Heart right ventricle (tissue), 16 donors: ENCODE results near the gene CCL27. TPM values are rescaled to one million over a fixed set of nuclear protein-coding genes. Genes with fewer than 3 reads are reported as not detected.

Experiments
- ATAC-seq, 8 donors: fragments of 200-7000 bp; cut with Tn5 transposase; one replicate each; pipeline ENCODE4 v1.9.1; 2020; ENCODE audit warnings: mild to moderate bottlenecking in 8 of 8, moderate library complexity in 8 of 8, moderate number of reproducible peaks in 1 of 8
- DNase-seq, 2 donors: peaks; one replicate each; pipeline ENCODE4 v3.0.0-alpha.2; 2020
- H3K27ac ChIP-seq, 10 donors: fragments of 200-600 bp; sonication (generic) in 2 of 10; one replicate each; pipeline versions ENCODE4 v1.5.0 to v1.8.0; 2020 to 2022; ENCODE audit warnings: mild to moderate bottlenecking in 3 of 10
- H3K27me3 ChIP-seq, 7 donors: fragments of 200-600 bp; one replicate each; pipeline ENCODE4 v1.8.0; 2021 to 2022; ENCODE audit warnings: mild to moderate bottlenecking in 2 of 7
- H3K36me3 ChIP-seq, 9 donors: fragments of 200-600 bp; sonication (generic) in 1 of 9; one replicate each; pipeline versions ENCODE4 v1.5.0 to v1.8.0; 2020 to 2022; ENCODE audit warnings: mild to moderate bottlenecking in 2 of 9
- H3K4me1 ChIP-seq, 9 donors: fragments of 200-600 bp; sonication (generic) in 1 of 9; one replicate each; pipeline versions ENCODE4 v1.5.0 to v1.8.0; 2020 to 2022; ENCODE audit warnings: mild to moderate bottlenecking in 4 of 9
- H3K4me3 ChIP-seq, 10 donors: fragments of 200-600 bp; sonication (generic) in 2 of 10; one replicate each; pipeline versions ENCODE4 v1.5.0 to v1.8.0; 2020 to 2022; ENCODE audit warnings: mild to moderate bottlenecking in 7 of 10, moderate library complexity in 2 of 10
- H3K9me3 ChIP-seq, 11 donors: fragments of 200-600 bp in 10 of 11; sonication (generic) in 2 of 11; one replicate each; pipeline versions ENCODE4 v1.5.0 to v1.8.0; 2013 to 2022; ENCODE audit warnings: mild to moderate bottlenecking in 2 of 11, control low read depth in 1 of 11, moderate library complexity in 1 of 11
- CTCF ChIP-seq, 9 donors: fragments of 200-600 bp; sonication (generic) in 2 of 9; IDR thresholded peaks; one replicate each; pipeline versions ENCODE4 v1.5.0 to v1.8.0; 2021 to 2022; ENCODE audit warnings: antibody characterized with exemption in 9 of 9, mild to moderate bottlenecking in 5 of 9, moderate library complexity in 1 of 9
- WGBS, 2 donors: extraction: QIAGEN DNeasy Blood & Tissue Kit; methylation state at CpG; one replicate each; pipeline ENCODE4 v1.1.7; 2013; ENCODE audit warnings: inconsistent platforms in 1 of 2; 5-methylcytosine and 5-hydroxymethylcytosine counted together
- intact Hi-C, 10 donors: fragments of 100-400 bp; cut with DNase I; formaldehyde crosslinking; loops; one replicate each; pipeline versions ENCODE4 v1.11.1 to v1.14.2; 2022
- polyA plus RNA-seq, 2 donors: library from polyadenylated mRNA; stranded (reverse); fragments of 200-250 nt; gene quantifications; one replicate each; pipeline ENCODE4 v1.2.3, GENCODE V29; 2013
- total RNA-seq, 10 donors: library from RNA; stranded (reverse); fragmentation: NEBNext Ultra II Directional in 3 of 10; extraction: Animal tissue kit (Norgen Biotek cat#: 25700) in 3 of 10; gene quantifications; one replicate each; pipeline versions ENCODE4 v1.2.1 to v1.2.4, GENCODE V29; 2021 to 2023
- donor health status: Arrhythmogenic right ventricular cardiomyopathy.
- donor health status: ischemic (EF 13 %, LVEDD 7.1; RV severe dilation, severe dysfunction).
- donor health status: healthy with polysubstance abuse.
- donor health status: DM: no; HTN: yes; CAD: no.
- donor health status: DM: no; HTN: no; CAD: no.
- donor health status: ischemic (EF 25% LVEDD 6.9; RV normal size, moderate dysfunction).
- donor health status: ischemic (EF 25% LVEDD 5.7; RV mildly dilated, moderate dysfunction).
- donor health status: healthy.
- donor health status: DM: yes; HTN: yes; CAD: no.
- donor health status: Ischemic cardiomyopathy.
- donor health status: ischemic (EF 35%, LVEDD 5.7; RV mildly dilated, moderate dysfunction).
- donor health status: nonischemic (EF 11% LVEDD 7.7; RV severe dilation, severe dysfunction).
- donor health status: DM: yes; HTN: yes; CAD: no.
- donor health status: PGD.
- donor health status: ischemic (EF 29% LVEDD 5.4; RV normal size, mild dysfunction).
- donor health status: nonischemic (EF 23%, LVEDD 6.1; RV moderate dilation, normal function).

Gene CCL27
- total and polyA plus RNA-seq, 12 donors = 0.44 to 0.45 TPM; not detected in 10

GRCh38 chr9:34627716-34628655 is 34.5 kb downstream of the CCL27 start:
- H3K27me3 ChIP-seq = peaks cover 37 to 81% (median 71%) of the 10 kb centered on the region in 7 donors
- no peak for TF ChIP-seq CTCF (IDR thresholded peaks at IDR 0.05)
- WGBS, 2 donors = 37 to 40% methylated on average over 20 of the region's 20 CpGs
- H3K27ac ChIP-seq = no peak overlapping the region
- DNase-seq (no peak), ATAC-seq (no peak)
- intact Hi-C loops = no loop called here
- no peaks in the 10 kb centered on the region for H3K36me3 ChIP-seq
- H3K4me1 ChIP-seq = peaks cover 4 to 31% (median 18%) of the 10 kb centered on the region in 9 donors
- peak overlapping the region in 7 of 10 donors; percentile 37 to 59 (median 48) for H3K4me3 ChIP-seq
- H3K9me3 ChIP-seq = no peaks in the 10 kb centered on the region

GRCh38 chr9:34625186-34625486 is 37.3 kb downstream of the CCL27 start:
- no peak overlapping the region for H3K27ac ChIP-seq
- no peaks in the 10 kb centered on the region for H3K36me3 ChIP-seq
- no peak overlapping the region for H3K4me3 ChIP-seq
- intact Hi-C loops = no loop called here
- peaks cover 4 to 38% (median 24%) of the 10 kb centered on the region in 9 donors for H3K4me1 ChIP-seq
- H3K27me3 ChIP-seq = peaks cover 37 to 92% (median 85%) of the 10 kb centered on the region in 7 donors
- H3K9me3 ChIP-seq = no peaks in the 10 kb centered on the region
- DNase-seq = no peak
- ATAC-seq = no peak
- no peak for TF ChIP-seq CTCF (IDR thresholded peaks at IDR 0.05)
- WGBS, 2 donors = 53 to 72% methylated on average over 3 of the region's 3 CpGs

GRCh38 chr9:34624475-34625185 is 37.8 kb downstream of the CCL27 start:
- Histone ChIP-seq H3K4me3 (peak overlapping the region in 2 of 10 donors; percentile 6 to 18), H3K9me3 (no peaks in the 10 kb centered on the region), H3K27me3 (peaks cover 37 to 87% (median 80%) of the 10 kb centered on the region in 7 donors), H3K4me1 (peaks cover 4 to 40% (median 27%) of the 10 kb centered on the region in 9 donors), H3K36me3 (no peaks in the 10 kb centered on the region), H3K27ac (no peak overlapping the region)
- WGBS, 2 donors = 11 to 14% methylated on average over 39 of the region's 39 CpGs
- intact Hi-C loops = no loop called here
- DNase-seq (no peak), ATAC-seq (no peak)
- no peak for TF ChIP-seq CTCF (IDR thresholded peaks at IDR 0.05)

- 9 to 11% methylated on average over 63 of the region's 63 CpGs for WGBS, 2 donors
- Histone ChIP-seq H3K9me3 (no peaks in the 10 kb centered on the region), H3K4me3 (no peak overlapping the region), H3K27me3 (peaks cover 37 to 77% (median 70%) of the 10 kb centered on the region in 7 donors), H3K4me1 (peaks cover 3 to 41% (median 34%) of the 10 kb centered on the region in 9 donors), H3K27ac (no peak overlapping the region), H3K36me3 (peaks cover 0 to 2% (median under 1%) of the 10 kb centered on the region in 9 donors)
- TF ChIP-seq CTCF (IDR thresholded peaks at IDR 0.05) = no peak
- DNase-seq (no peak), ATAC-seq (no peak)
- intact Hi-C loops = no loop called here
Measured at GRCh38 chr9:34623374-34624235, 38.9 kb downstream of the CCL27 start.
